ENCODE measurements around the gene PGF.

GRCh38 chr14:74915826-74916225, 39.6 kb downstream of the PGF start:
- TF ChIP-seq, protein P1, sequence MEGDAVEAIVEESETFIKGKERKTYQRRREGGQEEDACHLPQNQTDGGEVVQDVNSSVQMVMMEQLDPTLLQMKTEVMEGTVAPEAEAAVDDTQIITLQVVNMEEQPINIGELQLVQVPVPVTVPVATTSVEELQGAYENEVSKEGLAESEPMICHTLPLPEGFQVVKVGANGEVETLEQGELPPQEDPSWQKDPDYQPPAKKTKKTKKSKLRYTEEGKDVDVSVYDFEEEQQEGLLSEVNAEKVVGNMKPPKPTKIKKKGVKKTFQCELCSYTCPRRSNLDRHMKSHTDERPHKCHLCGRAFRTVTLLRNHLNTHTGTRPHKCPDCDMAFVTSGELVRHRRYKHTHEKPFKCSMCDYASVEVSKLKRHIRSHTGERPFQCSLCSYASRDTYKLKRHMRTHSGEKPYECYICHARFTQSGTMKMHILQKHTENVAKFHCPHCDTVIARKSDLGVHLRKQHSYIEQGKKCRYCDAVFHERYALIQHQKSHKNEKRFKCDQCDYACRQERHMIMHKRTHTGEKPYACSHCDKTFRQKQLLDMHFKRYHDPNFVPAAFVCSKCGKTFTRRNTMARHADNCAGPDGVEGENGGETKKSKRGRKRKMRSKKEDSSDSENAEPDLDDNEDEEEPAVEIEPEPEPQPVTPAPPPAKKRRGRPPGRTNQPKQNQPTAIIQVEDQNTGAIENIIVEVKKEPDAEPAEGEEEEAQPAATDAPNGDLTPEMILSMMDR (IDR thresholded peaks at IDR 0.05) = no peak
- TF ChIP-seq POLR2A (IDR thresholded peaks at IDR 0.05) (no peak), EP300 (IDR thresholded peaks at IDR 0.05) (no peak), POLR2AphosphoS5 (IDR thresholded peaks at IDR 0.05) (no peak)
